GM18907 (cell line): Measurements from ENCODE around the gene LPGAT1.

ENCODE experiments used
- ATAC-seq: cut with Tn5 transposase; IDR thresholded peaks from one replicate; pipeline ENCODE4 v1.9.1; 2021; ENCODE audit warnings: mild to moderate bottlenecking, moderate library complexity; ENCODE audit not compliant: unreplicated experiment

The LPGAT1 gene

GRCh38 chr1:211828584-211829342 lies 1.8 kb downstream of the LPGAT1 start:
- ATAC-seq, result no peak

- no peak for ATAC-seq
Measured at GRCh38 chr1:211827051-211827450, 3.5 kb downstream of the LPGAT1 start.

GRCh38 chr1:211825980-211826379 lies 4.6 kb downstream of the LPGAT1 start:
- ATAC-seq, result no peak

GRCh38 chr1:211822677-211823407 lies 7.7 kb downstream of the LPGAT1 start:
- ATAC-seq, result no peak

GRCh38 chr1:211816586-211816985 lies 14.0 kb downstream of the LPGAT1 start:
- no peak for ATAC-seq

- ATAC-seq, result no peak
Measured at GRCh38 chr1:211814313-211814712, 16.2 kb downstream of the LPGAT1 start.

- ATAC-seq, result no peak
Measured at GRCh38 chr1:211813590-211813989, 17.0 kb downstream of the LPGAT1 start.

GRCh38 chr1:211812584-211812983 lies 18.0 kb downstream of the LPGAT1 start:
- ATAC-seq, result no peak

GRCh38 chr1:211811848-211812247 lies 18.7 kb downstream of the LPGAT1 start:
- ATAC-seq, result no peak

- ATAC-seq, result no peak
Measured at GRCh38 chr1:211811126-211811525, 19.4 kb downstream of the LPGAT1 start.

- no peak for ATAC-seq
Measured at GRCh38 chr1:211808475-211808874, 22.1 kb downstream of the LPGAT1 start.

GRCh38 chr1:211804915-211805314 lies 25.6 kb downstream of the LPGAT1 start:
- no peak for ATAC-seq

- no peak for ATAC-seq
Measured at GRCh38 chr1:211800925-211801607, 29.5 kb downstream of the LPGAT1 start.

GRCh38 chr1:211797994-211798393 lies 32.6 kb downstream of the LPGAT1 start:
- no peak for ATAC-seq

GRCh38 chr1:211791979-211792378 lies 38.6 kb downstream of the LPGAT1 start:
- ATAC-seq, result no peak

- no peak for ATAC-seq
Measured at GRCh38 chr1:211789641-211790464, 40.7 kb downstream of the LPGAT1 start.

- ATAC-seq, result no peak
Measured at GRCh38 chr1:211788626-211789025, 41.9 kb downstream of the LPGAT1 start.

GRCh38 chr1:211783897-211784296 lies 46.7 kb downstream of the LPGAT1 start:
- no peak for ATAC-seq

- ATAC-seq, result no peak
Measured at GRCh38 chr1:211783266-211783665, 47.3 kb downstream of the LPGAT1 start.

GRCh38 chr1:211781260-211781659 lies 49.3 kb downstream of the LPGAT1 start:
- no peak for ATAC-seq

GRCh38 chr1:211775170-211775569 lies 55.4 kb downstream of the LPGAT1 start:
- no peak for ATAC-seq
